SK-N-MC (cell line): Measurements from ENCODE around the gene OSBPL5.

Experiments
- EZH2 ChIP-seq: fragments of 200-600 bp; sonication (generic); IDR thresholded peaks from one replicate; pipeline ENCODE4 v1.6.1; 2017; ENCODE audit warnings: antibody characterized with exemption
- POLR2AphosphoS5 ChIP-seq: IDR thresholded peaks from 2 replicates; pipeline ENCODE4 v1.6.1; 2012; ENCODE audit warnings: mild to moderate bottlenecking, low read depth, low read length, borderline replicate concordance

GRCh38 chr11:3123761-3124733, 41.1 kb downstream of the OSBPL5 start:
- TF ChIP-seq EZH2 = no peak
- no peak for TF ChIP-seq POLR2AphosphoS5
